HepG2 (cell line): Measurements from ENCODE around the gene HPCAL1. TPM values are rescaled to one million over a fixed set of nuclear protein-coding genes. Genes with fewer than 3 reads are reported as not detected.

Source experiments
- ATAC-seq: fragments of 200-7000 bp; cut with Tn5 transposase; 3 replicates; pipeline ENCODE4 v1.9.1; 2020; ENCODE audit warnings: mild to moderate bottlenecking, moderate library complexity
- BruUV-seq: library from RNA; stranded (reverse); fragments of 400-500 nt; replicated peaks from 2 replicates; lab custom pipeline; 2021; lab: Mats Ljungman, UMichigan
- CTCF ChIA-PET: fragments of 300-600 bp; formaldehyde crosslinking; extraction: SDS; loops from one replicate; lab custom pipeline; 2021; ENCODE audit warnings: low total read pairs, inconsistent platforms, low intra/inter-chr PET ratio; lab: Yijun Ruan, JAX
- POLR2A ChIA-PET: fragments of 350-600 bp; sonication (Branson Sonifier 250); formaldehyde crosslinking; loops from one replicate; lab custom pipeline; 2020; ENCODE audit warnings: antibody characterized with exemption, inconsistent platforms; lab: Yijun Ruan, JAX
- DNase-seq: peaks from one replicate; pipeline ENCODE4 v3.0.0-alpha.2; 2015; ENCODE audit warnings: low spot score
- FAIRE-seq: peaks from 3 replicates; lab custom pipeline; 2011; peaks lifted over from hg19 to GRCh38; lab: Jason Lieb, UNC
- H2AFZ ChIP-seq: one replicate; pipeline ENCODE4 v1.6.1; 2011; ENCODE audit warnings: low read length, inconsistent platforms
- H3K27ac ChIP-seq: fragments of 300-600 bp; 3 replicates; pipeline ENCODE4 v1.8.0; 2011; ENCODE audit warnings: mixed run types, mild to moderate bottlenecking, mixed read lengths, low read length, inconsistent platforms; ENCODE audit not compliant: insufficient read depth; ENCODE audit errors: extremely low read length
- H3K27me3 ChIP-seq, 2 experiments: fragments of 200-600 bp in 1 of 2; 2 replicates in 1 of 2; 3 replicates in 1 of 2; pipeline versions ENCODE4 v1.6.0 to v1.8.0; 2011; ENCODE audit warnings: low read length in 2 of 2, mild to moderate bottlenecking in 2 of 2, moderate library complexity in 2 of 2, inconsistent platforms in 1 of 2; ENCODE audit not compliant: insufficient read depth in 2 of 2, control insufficient read depth in 1 of 2
- H3K36me3 ChIP-seq, 2 experiments: fragments of 200-600 bp in 1 of 2; replicated peaks in 1 of 2; 2 replicates in 1 of 2; 3 replicates in 1 of 2; pipeline versions ENCODE4 v1.5.1 to v1.8.0; 2011; ENCODE audit warnings: low read length in 2 of 2, inconsistent platforms in 1 of 2; ENCODE audit not compliant: insufficient read depth in 2 of 2, control insufficient read depth in 1 of 2
- H3K4me1 ChIP-seq: 2 replicates; pipeline ENCODE4 v1.5.1; 2012; ENCODE audit warnings: low read length, inconsistent platforms; ENCODE audit not compliant: insufficient read depth
- H3K4me2 ChIP-seq: 2 replicates; pipeline ENCODE4 v1.6.0; 2011; ENCODE audit warnings: low read depth, low read length, inconsistent platforms
- H3K4me3 ChIP-seq, 3 experiments: fragments of 200-600 bp in 1 of 3; sonication (generic), shearing (Covaris generic) in 1 of 3; replicated peaks in 1 of 3; 2 replicates each; pipeline ENCODE4 v1.5.1; 2011 to 2016; ENCODE audit warnings: low read length in 3 of 3, inconsistent platforms in 2 of 3, low read depth in 2 of 3, mild to moderate bottlenecking in 2 of 3, control low read depth in 1 of 3, mixed read lengths in 1 of 3; ENCODE audit not compliant: insufficient read depth in 1 of 3
- H3K79me2 ChIP-seq: one replicate; pipeline ENCODE4 v1.6.1; 2011; ENCODE audit warnings: low read length, inconsistent platforms; ENCODE audit not compliant: insufficient read depth
- H3K9ac ChIP-seq: 2 replicates; pipeline ENCODE4 v1.6.0; 2011; ENCODE audit warnings: mild to moderate bottlenecking, low read depth, low read length, inconsistent platforms; ENCODE audit not compliant: insufficient read depth
- H3K9me3 ChIP-seq: 2 replicates; pipeline ENCODE4 v1.5.1; 2012; ENCODE audit warnings: mild to moderate bottlenecking, low read length
- H4K20me1 ChIP-seq: 2 replicates; pipeline ENCODE4 v1.6.0; 2011; ENCODE audit warnings: inconsistent platforms, mild to moderate bottlenecking, low read length, moderate library complexity; ENCODE audit not compliant: insufficient read depth
- ATM ChIP-seq: fragments of 450-650 bp; IDR thresholded peaks from 2 replicates; pipeline ENCODE4 v1.7.1; 2017; ENCODE audit warnings: mild to moderate bottlenecking, borderline replicate concordance
- CEBPB ChIP-seq: IDR thresholded peaks from 2 replicates; pipeline ENCODE4 v1.6.1; 2011; ENCODE audit warnings: low read depth, low read length, improper control_type of control experiment, borderline replicate concordance
- FOXA1 ChIP-seq, 2 experiments: fragments of 450-650 bp in 1 of 2; sonication (generic) in 1 of 2; formaldehyde crosslinking in 1 of 2; IDR thresholded peaks; 2 replicates each; pipeline versions ENCODE4 v1.4.0 to v1.6.1; 2016 to 2020; ENCODE audit warnings: missing genetic modification reagents in 1 of 2
- MEF2D ChIP-seq: sonication (generic); formaldehyde crosslinking; IDR thresholded peaks from 2 replicates; pipeline ENCODE4 v1.5.1; 2020; ENCODE audit warnings: mild to moderate bottlenecking, missing genetic modification reagents
- PLRG1 ChIP-seq: fragments of 450-650 bp; conservative IDR thresholded peaks from 2 replicates; pipeline ENCODE4 v1.6.1; 2016
- SOX6 ChIP-seq, 2 experiments: fragments of 450-650 bp in 1 of 2; sonication (generic) in 1 of 2; formaldehyde crosslinking in 1 of 2; IDR thresholded peaks; 2 replicates each; pipeline versions ENCODE4 v1.4.0 to v1.6.1; 2017 to 2020; ENCODE audit warnings: antibody characterized with exemption in 1 of 2, mild to moderate bottlenecking in 1 of 2, missing genetic modification reagents in 1 of 2
- ZBTB40 ChIP-seq, 2 experiments: fragments of 450-650 bp in 1 of 2; sonication (generic) in 1 of 2; formaldehyde crosslinking in 1 of 2; IDR thresholded peaks; 2 replicates each; pipeline versions ENCODE4 v1.6.1 to v1.8.0; 2016 to 2022; ENCODE audit warnings: antibody characterized with exemption in 1 of 2, mild to moderate bottlenecking in 1 of 2, missing genetic modification reagents in 1 of 2
- WGBS: methylation state at CpG from one replicate; pipeline ENCODE4 v1.1.6; 2017; ENCODE audit warnings: low lambda C conversion rate; 5-methylcytosine and 5-hydroxymethylcytosine counted together
- in situ Hi-C: cut with HindIII; loops from 2 replicates; pipeline ENCODE4 v1.10.0; 2017; ENCODE audit warnings: low pct_unique_long_range_greater_than_20kb; ENCODE audit not compliant: extremely low pct_ligation_motif_present
- intact Hi-C: fragments of 100-400 bp; cut with micrococcal nuclease; formaldehyde crosslinking; loops from one replicate; pipeline ENCODE4 v1.10.0; 2022; ENCODE audit not compliant: unreplicated experiment
- polyA plus RNA-seq, 8 experiments: library from polyadenylated mRNA; depleted of rRNA in 3 of 8; stranded (reverse) in 7 of 8; unstranded in 1 of 8; fragments of >200 nt; fragmentation: Illumina TruSeq in 4 of 8; extraction: Trizol in 4 of 8; gene quantifications; 2 replicates each; pipeline versions ENCODE4 v1.2.1 to v1.2.3, GENCODE V29; 2011 to 2016; ENCODE audit warnings: low read depth in 4 of 8, missing spikeins in 1 of 8, mixed read lengths in 1 of 8; ENCODE audit not compliant: insufficient read depth in 1 of 8
- total RNA-seq, 5 experiments: library from RNA; depleted of rRNA; stranded (reverse); fragments of >200 nt; fragmentation: Illumina TruSeq; extraction: Trizol; gene quantifications; 2 replicates each; pipeline ENCODE4 v1.2.3, GENCODE V29; 2016; ENCODE audit warnings: low read depth in 1 of 5
- TF ChIP-seq, protein P1 (sequence below): sonication (generic); formaldehyde crosslinking; IDR thresholded peaks from 2 replicates; pipeline ENCODE4 v1.5.1; 2020; ENCODE audit warnings: missing genetic modification reagents, mild to moderate bottlenecking, borderline replicate concordance

The HPCAL1 gene
- total and polyA plus RNA-seq, 2 of the 13 experiments (the other 11 are each of a cell fraction or from before 2014, with no cell fraction given): 29.5 to 29.9 TPM

- Histone ChIP-seq H3K4me3 (no peak overlapping the region), H4K20me1 (peaks cover 8% of the 10 kb centered on the region; the same call in 1 of the 2 replicates), H3K27me3 (no peaks in the 10 kb centered on the region), H3K36me3 (no peaks in the 10 kb centered on the region), H3K79me2 (peaks cover 29% of the 10 kb centered on the region), H3K4me1 (peaks cover 18% of the 10 kb centered on the region), H3K9ac (no peak overlapping the region), H3K4me2 (no peak overlapping the region), H2AFZ (no peak overlapping the region), H3K27ac (no peak overlapping the region), H3K9me3 (no peaks in the 10 kb centered on the region)
- 78% methylated on average over 18 of the region's 19 CpGs for WGBS
- ATAC-seq: peak; percentile 28; the same call in 2 of the 3 replicates
- POLR2A ChIA-PET: interaction anchor here (1.3 kb wide), 1 partner anchor 24 kb away, joined by 3 read pairs; no protein-coding TSS in a partner anchor
- CTCF ChIA-PET: no interaction called here
- intact Hi-C loops: no loop called here
- in situ Hi-C loops: no loop called here
- no peak for FAIRE-seq
- DNase-seq: no peak
- no TSS peak for BruUV-seq
- TF ChIP-seq FOXA1 (IDR thresholded peaks at IDR 0.05): 0 out of 2 replicates have a peak, but pooled peaks have one; percentile 33
- TF ChIP-seq FOXA1 (CRISPR knock-in tag; IDR thresholded peaks at IDR 0.05): no peak
- no peak for TF ChIP-seq MEF2D (CRISPR knock-in tag)
- 0 out of 2 replicates have a peak, but pooled peaks have one; percentile 23 for TF ChIP-seq PLRG1
- TF ChIP-seq, protein P1, sequence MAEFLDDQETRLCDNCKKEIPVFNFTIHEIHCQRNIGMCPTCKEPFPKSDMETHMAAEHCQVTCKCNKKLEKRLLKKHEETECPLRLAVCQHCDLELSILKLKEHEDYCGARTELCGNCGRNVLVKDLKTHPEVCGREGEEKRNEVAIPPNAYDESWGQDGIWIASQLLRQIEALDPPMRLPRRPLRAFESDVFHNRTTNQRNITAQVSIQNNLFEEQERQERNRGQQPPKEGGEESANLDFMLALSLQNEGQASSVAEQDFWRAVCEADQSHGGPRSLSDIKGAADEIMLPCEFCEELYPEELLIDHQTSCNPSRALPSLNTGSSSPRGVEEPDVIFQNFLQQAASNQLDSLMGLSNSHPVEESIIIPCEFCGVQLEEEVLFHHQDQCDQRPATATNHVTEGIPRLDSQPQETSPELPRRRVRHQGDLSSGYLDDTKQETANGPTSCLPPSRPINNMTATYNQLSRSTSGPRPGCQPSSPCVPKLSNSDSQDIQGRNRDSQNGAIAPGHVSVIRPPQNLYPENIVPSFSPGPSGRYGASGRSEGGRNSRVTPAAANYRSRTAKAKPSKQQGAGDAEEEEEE (CRISPR knock-in tag): no peak
- TF ChIP-seq SOX6 (IDR thresholded peaks at IDR 0.05): peak; percentile 81; the same call in 1 of the 2 replicates
- TF ChIP-seq SOX6 (CRISPR knock-in tag; IDR thresholded peaks at IDR 0.05): no peak
- peak; percentile 44; the same call in 1 of the 2 replicates for TF ChIP-seq CEBPB
- TF ChIP-seq ZBTB40 (IDR thresholded peaks at IDR 0.05): peak; percentile 26
- no peak for TF ChIP-seq ZBTB40 (CRISPR knock-in tag; IDR thresholded peaks at IDR 0.05)
- peak; percentile 33; the same call in 1 of the 2 replicates for TF ChIP-seq ATM
Observed at GRCh38 chr2:10344105-10345066, 41.7 kb downstream of the HPCAL1 start.
